SH-SY5Y (cell line): ENCODE measurements around the gene PIK3CA.

Source experiments
- GATA2 ChIP-seq: IDR thresholded peaks from 2 replicates; pipeline ENCODE4 v1.6.1; 2011; ENCODE audit warnings: mild to moderate bottlenecking, low read depth, low read length
- GATA3 ChIP-seq: IDR thresholded peaks from 2 replicates; pipeline ENCODE4 v1.6.1; 2011; ENCODE audit warnings: low read depth, mild to moderate bottlenecking, low read length, moderate library complexity

DNA sequence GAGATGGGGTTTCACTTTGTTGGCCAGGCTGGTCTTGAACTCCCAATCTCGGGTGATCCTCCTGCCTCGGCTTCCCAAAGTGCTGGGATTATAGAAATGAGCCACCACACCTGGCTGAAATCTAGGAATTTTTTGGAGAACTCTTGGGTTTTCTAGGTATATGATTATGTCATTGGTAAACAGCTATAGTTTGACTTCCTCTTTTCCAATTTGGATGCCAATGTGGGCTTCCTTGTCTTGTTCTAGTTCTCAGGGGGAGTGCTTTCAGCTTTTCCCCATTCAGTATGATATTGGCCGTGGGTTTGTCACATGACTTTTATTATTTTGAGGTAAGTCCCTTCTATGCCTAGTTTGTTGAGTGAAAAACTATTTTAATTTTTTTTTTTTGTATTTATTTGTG lies 84.9 kb downstream of the PIK3CA start:
- TF ChIP-seq GATA2 (no peak), GATA3 (no peak)
